GM19397 (cell line): ENCODE measurements around the gene SLC5A7.

Source experiments
- ATAC-seq: cut with Tn5 transposase; IDR thresholded peaks from one replicate; pipeline ENCODE4 v1.9.1; 2021; ENCODE audit warnings: mild to moderate bottlenecking, moderate library complexity; ENCODE audit not compliant: unreplicated experiment

SLC5A7 gene

DNA sequence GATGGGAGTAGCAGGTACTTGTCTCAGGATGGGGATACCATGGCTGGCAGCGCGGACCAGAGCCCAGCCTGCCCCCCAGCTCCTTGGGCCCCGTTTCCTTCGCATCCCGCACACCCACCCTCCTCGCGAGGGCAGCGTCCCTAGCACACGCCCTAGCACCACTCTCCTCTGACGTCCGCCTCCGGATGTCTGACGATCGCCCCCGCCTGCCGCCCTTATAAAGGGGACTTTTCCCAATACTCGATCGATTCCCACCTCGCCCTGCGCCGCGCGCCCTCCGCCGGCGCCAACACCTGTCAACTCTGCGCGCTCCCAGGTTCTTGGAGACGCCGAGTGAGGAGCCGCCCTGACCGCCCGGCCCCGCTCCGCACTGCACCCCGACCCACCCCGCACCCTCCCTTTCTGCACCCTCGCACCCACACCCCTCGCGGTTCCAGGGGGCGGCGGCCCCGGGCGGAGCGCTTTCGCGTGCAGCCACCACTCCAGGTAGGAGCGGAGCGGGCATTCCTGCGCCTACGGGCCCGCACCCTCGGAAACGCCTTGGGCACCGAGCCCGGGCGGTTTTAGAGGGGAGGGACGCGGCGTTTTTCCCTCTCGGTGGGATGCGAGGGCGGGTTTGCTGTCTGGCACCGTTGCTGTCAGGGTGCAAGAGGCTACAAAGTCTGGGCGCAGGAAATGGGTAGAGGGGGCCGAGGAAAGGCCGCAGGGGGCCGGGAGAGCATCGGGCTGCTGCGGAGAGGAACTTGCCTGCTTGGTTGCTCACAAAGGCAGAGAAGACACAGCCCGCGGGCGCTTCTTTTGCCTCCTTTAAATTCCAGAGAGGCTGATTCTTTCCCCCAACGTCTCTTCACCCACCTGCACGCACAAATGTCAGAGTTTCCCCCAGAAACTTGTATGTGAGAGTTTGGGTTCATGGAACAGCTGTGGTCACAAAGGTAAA lies at the start of gene SLC5A7:
Gene SLC5A7 (plus strand): TSS at position 247 of the 940 bp plus-strand sequence. CDS start 1,632 bp downstream, outside the sequence.
- ATAC-seq = no peak

- ATAC-seq = no peak
These were observed 24.9 kb upstream of the SLC5A7 start for GRCh38 chr2:107961395-107961794.

- no peak for ATAC-seq
These were observed 22.1 kb upstream of the SLC5A7 start for GRCh38 chr2:107964185-107964584.

DNA sequence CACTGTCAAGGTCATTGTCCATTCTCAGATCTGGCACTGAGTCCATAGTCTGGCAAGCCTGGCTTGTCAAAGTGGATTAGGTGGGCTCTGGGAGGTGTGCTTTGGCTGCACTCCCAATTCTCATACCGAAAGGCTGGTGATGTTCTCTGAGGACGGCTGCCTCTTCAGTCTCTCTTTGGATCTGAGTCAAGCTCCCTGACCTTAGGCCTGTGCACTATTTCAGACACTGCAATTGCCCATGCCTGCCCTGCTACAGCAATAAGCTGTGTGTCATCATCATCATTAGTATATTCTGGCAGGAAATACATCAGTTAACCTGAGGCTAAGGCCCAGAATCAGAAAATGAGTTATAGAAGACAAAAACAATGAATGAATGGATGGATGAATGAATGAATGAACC lies 1.6 kb upstream of the SLC5A7 start:
- no peak for ATAC-seq

GRCh38 chr2:107988108-107988507 lies 1.8 kb downstream of the SLC5A7 start:
- no peak for ATAC-seq

- no peak for ATAC-seq
These were observed 3.1 kb downstream of the SLC5A7 start for GRCh38 chr2:107989445-107989844.

- ATAC-seq = no peak
These were observed 4.4 kb downstream of the SLC5A7 start for GRCh38 chr2:107990718-107991117.

DNA sequence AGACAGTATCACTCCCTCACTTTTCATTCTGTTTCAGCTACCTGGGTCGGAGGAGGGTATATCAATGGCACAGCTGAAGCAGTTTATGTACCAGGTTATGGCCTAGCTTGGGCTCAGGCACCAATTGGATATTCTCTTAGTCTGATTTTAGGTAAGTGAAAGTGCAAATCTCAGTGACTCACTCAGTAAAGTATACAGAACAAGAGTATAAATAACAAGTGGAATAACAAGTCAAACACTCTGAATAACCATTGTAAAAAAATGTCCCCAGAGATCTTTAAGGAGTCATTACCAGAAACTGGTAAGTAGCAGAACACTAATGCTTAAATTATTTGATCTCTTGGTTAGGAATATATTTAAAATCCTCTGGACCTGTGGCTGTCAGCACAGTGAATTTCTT lies 5.7 kb downstream of the SLC5A7 start:
- no peak for ATAC-seq

GRCh38 chr2:107999158-107999557 lies 12.8 kb downstream of the SLC5A7 start:
- ATAC-seq = no peak

- ATAC-seq = no peak
These were observed 24.7 kb downstream of the SLC5A7 start for GRCh38 chr2:108010912-108011591.

GRCh38 chr2:108013305-108013704 lies 27.0 kb downstream of the SLC5A7 start:
- ATAC-seq = no peak

- ATAC-seq = no peak
These were observed 36.3 kb downstream of the SLC5A7 start for GRCh38 chr2:108022628-108023027.

DNA sequence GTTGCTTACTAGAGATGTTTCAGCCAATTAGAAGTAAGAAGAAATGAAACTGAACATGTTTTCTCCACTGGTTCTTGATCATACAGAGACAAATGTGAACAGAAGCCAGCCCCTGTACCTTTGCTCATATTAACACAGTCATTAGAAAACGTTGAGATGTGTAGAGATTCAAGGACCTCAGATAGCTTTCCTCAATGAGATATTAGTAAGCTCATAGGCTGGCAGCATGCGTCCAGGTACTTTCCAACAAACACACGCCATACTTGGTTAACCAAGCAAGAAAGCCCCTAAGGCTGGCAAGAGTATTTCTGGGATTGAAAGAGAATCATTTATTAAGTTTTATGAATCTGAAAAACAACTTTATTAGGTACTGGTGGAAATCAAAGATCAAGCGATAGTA lies 37.5 kb downstream of the SLC5A7 start:
- no peak for ATAC-seq

DNA sequence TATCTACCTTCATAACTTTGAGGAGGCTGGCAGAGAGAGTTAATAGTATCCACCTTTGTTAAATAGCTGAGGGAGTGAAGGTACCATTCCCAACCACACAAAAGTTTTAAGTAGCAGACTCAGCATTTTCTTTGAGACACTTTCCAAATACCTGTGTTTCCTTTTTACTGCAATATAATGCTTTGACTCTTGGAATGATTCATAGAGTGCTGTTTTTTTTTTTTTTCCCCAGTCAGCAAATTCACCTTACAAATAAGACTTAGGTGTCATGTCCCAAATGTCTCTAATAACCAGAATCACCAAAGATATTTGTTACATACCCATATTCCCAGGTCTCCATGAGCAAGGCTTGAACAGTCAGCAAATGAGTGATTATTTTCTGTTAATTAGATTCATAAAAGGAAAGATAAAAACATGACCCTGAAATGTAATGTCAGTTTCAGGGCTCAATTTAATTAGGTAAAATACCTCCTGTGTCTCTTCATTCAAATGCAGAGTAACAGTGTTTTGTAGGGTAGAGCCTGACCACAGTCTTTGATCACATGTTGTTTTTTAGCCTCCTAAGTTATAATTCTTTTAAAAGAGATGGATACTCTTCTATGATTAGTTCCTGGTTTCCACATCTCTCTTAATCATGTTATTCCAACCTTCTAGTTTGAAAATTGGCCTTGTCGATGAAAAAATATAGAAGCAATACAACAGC lies 39.9 kb downstream of the SLC5A7 start:
- ATAC-seq = no peak

GRCh38 chr2:108029496-108029895 lies 43.2 kb downstream of the SLC5A7 start:
- no peak for ATAC-seq

- no peak for ATAC-seq
These were observed 43.6 kb downstream of the SLC5A7 start for GRCh38 chr2:108029912-108030311.

DNA sequence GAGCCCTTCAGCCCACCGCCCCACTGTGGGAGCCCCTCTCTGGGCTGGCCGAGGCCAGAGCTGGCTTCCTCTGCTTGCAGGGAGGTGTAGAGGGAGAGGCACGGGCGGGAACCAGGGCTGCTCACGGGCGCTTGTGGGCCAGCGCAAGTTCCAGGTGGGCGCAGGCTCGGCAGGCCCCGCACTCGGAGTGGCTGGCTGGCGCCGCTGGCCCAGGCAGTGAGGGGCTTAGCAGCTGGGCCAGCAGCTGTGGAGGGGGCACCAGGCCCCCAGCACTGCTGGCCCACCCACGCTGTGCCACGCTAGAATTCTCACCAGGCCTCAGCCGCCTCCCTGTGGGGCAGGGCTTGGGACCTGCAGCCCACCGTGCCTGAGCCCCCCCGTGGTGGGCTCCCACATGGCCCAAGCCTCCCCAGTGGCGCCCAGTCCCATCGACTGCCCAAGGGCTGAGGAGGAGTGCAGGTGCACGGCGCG lies 45.2 kb downstream of the SLC5A7 start:
- ATAC-seq = no peak

DNA sequence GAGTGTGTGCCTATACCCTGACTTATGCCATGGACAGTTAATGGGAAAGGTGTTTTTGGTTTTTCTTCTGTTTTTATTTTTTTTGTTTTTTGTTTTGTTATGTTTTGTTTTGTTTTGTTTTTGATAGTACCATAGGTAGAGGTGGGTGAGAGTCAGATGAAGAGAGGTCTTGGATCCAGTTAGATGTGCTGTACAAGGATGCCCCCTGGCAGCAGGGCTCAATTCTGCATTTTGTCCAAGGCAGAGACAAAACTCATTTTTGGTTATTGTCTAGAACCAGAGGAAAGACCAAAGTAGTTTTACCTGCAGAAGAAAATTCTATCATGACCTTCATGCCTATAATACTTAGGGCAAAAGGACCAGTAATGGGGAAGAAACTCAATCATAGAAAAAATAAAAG lies 48.5 kb downstream of the SLC5A7 start:
- ATAC-seq = no peak

- no peak for ATAC-seq
These were observed 62.4 kb downstream of the SLC5A7 start for GRCh38 chr2:108048752-108049151.

GRCh38 chr2:108058576-108059137 lies 72.3 kb downstream of the SLC5A7 start:
- no peak for ATAC-seq

DNA sequence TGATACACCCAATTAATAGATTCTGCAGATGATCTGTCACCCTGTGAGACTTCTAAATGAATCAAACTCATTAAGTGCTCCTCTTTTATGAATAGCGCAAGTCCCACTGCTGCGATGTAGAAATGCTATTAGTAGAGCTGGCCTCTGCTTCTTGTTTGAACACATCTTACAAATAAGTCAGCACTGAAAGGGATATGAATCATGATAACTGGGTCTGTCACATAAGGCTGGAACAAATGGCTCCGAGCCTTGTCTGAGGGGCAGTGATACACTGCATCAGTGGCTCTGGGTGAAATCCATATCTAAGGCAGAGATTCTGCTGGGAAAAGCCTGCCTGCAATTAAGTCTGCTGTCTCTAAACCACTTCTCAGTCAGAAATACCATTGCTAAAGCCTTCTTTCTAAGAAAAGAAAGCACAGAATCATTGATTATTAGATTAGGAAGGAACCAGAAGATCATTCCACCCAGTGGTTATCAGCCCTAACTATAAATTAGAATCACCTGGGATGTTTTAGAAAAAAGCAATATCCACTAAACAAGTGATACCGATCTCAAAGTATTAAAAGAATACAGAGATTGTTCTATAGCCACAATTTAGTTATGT lies 75.2 kb downstream of the SLC5A7 start:
- no peak for ATAC-seq
